ENCODE data around the gene CYP1B1.

Gene CYP1B1

DNA sequence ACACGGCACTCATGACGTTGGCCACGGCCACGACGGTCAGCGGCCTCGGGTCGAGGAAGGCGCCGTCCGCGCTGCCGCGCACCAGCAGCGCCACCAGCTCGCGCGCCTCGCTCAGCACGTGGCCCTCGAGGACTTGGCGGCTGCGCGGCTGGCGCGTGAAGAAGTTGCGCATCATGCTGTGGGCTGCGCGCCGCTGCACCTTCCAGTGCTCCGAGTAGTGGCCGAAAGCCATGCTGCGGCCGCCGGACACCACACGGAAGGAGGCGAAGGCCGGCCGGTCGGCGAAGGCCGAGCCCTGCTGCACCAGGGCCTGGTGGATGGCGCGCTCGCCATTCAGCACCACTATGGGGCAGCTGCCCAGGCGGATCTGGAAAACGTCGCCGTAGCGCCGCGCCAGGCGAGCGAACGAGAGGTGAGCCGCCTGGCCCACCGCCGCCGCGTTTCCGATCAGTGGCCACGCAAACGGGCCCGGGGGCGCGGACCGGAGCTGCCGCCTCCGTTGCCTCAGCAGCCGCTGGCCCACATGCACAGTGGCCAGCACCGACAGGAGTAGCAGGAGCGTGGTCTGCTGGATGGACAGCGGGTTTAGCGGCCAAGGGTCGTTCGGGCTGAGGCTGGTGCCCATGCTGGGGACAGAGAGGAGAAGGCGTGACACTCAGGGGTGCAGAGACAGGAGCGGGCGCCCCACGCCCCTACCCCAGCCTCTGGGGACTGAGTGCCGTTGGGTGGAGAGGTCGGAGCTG is 1.0 kb downstream of the CYP1B1 start:
- DNase-seq (no peak), ATAC-seq (no peak)

DNA sequence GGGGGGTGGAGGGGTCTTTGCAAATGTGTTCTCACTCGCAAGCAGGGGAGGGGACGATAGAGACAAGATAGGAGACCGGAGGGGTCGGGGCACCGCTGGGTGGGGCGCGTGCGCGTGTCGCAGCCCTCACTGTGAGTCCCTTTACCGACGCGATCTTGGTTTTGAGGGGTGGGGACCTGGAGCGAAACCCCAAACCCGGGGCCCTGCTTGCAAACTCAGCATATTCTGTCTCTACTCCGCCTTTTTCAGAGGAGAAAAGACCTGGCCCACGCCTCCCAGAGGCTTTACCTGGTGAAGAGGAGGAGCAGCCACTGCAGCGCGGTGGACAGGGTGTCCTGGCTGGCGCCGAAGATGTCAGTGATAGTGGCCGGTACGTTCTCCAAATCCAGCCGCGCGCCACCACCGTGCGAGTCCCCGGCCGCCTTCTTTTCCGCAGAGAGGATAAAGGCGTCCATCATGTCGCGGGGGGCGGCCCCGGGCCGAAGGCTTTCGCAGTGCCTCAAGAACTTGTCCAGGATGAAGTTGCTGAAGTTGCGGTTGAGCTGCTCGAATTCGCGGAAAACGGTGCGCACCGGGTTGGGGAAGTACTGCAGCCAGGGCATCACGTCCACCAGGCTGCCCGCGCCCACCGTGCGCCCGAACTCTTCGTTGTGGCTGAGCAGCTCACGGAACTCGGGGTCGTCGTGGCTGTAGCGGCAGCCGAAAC is 1.7 kb downstream of the CYP1B1 start:
- DNase-seq: peak; percentile 14
- ATAC-seq: no peak

DNA sequence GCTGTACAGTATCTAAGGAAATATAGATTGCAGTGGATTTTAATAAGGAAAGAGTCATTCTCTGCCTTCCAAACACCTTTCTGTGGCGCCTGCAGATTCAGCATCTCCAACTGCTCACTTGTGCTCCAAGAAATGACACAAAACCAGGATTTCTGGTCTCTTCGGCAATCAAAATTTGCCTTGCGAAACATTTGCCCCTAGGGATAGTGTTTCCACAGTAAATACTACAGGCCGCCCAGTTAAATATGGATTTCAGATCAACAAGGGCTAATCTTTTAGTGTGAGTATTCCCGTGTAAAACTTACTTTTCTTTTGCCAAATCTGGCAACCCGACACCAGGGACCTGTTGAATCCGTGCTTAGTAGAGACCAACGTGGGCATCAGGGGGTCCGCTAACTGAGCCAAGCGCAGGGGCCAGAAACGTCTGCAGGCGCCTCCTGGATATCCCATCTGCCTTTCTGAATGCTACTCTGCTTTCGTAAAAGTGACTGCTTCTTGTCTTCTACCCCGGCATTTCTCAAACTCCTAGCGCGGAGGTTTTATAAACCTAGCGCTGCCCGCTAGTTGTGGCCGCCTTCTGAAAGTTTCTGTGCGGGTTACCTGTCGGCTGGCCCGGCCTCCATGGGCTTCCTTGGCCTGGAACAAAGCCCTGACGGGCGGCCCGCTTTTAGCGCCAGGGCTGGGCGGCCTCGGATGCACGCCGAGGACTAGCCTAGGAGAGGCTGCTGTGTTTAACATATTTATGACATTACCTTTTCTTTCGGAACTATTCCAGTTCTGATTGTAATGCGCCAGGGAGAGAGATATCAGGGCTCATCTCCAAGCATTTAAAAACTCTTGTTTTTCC is 2.5 kb downstream of the CYP1B1 start:
- DNase-seq (no peak), ATAC-seq (no peak)

DNA sequence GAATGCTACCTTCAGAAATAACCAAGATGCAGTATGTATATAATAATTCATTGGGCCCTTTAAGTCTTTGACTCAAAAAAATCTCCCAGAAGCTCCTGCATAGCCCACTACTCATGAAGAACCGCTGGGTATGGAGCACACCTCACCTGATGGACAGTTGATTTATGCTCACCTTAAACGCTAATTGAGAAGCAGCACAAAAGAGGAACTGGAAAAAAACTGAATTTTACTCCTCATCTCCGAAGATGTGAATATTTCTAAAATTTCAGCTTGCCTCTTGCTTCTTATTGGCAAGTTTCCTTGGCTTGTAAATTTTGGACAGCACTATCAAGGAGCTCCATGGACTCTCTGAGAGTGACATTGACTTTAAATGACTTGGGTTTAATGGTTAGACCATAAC is 5.5 kb downstream of the CYP1B1 start:
- ATAC-seq (no peak), DNase-seq (no peak)

DNA sequence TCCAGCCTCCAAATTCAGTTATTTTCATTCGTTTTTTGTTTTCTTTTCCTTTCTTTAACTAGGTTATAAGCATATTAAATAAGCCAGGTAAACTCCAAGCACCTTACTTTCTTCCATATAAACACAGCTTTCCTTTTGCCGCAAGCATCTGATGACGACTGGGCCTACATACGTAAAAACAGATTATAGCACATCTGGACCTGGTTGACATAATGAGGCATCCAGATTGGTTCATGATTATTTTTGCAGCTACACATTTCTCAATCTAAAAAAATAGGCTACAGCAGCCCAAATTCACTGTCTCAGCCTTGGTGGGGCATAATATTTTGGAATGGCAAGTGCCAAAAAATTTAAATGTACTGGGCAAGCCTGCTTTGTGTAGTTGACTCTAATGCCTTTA is 7.7 kb downstream of the CYP1B1 start:
- ATAC-seq: no peak
- no peak for DNase-seq

DNA sequence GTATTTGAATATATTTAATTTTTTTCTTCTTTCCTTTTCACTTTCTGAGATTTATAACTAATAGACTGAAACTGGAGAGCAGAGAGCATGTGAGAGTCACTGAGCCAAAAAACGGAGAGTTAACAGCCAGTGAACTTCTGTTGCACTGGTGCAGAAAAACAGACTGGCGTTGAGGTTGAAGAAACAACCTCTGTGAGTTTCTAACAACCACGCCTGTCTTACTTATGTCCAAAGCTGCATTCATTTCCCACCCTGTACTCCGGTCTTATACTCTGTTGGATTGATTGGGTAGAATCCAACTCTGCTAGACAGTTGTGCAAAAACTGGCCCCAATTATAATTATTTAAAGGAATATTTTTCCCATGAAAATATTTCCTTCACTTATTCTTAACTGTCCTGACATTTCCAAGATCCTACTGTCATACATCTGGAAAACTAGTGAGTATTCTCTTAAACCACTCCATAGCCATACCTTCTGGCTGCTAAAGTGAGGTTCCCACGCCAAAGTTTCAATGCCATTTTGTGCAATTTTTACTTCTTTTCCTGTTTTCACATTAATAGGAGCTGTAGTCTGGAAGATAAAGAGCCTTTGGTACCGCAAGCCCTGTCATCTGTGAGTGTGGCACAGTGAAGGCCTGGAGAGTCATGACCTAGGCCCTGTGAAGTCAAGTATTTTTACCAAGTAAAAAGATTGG is 9.4 kb downstream of the CYP1B1 start:
- ATAC-seq (no peak), DNase-seq (no peak)

DNA sequence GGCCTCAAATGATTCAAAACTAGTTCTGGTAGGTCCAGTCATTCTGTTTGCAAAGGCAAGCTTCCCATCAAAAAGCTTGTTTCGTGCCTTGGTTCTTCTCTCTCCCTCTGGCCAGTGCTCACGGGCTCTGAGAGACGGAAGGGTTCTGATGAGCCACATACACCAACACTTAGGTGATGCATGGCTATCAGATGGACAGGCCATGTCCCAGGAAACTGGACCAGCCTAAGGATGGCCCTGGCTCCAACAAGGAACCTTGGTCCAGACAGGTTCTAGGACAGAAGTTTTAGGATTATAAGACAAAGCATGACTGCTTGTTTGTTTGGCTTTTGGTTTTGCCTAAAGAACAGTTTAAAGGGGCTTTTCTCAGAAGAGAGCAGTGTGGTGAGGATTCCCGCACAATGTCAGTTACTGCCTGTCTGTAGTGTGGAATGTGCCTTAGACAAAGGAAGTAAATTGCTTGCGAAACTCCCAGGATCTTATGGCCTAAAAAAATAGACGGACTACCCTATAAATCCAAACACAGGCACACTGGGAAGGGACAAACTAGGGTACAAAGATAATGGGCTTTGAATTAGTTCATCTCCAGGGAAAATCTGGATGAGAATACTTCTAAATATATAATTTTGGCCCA is 10.3 kb downstream of the CYP1B1 start:
- no peak for DNase-seq
- ATAC-seq: no peak

DNA sequence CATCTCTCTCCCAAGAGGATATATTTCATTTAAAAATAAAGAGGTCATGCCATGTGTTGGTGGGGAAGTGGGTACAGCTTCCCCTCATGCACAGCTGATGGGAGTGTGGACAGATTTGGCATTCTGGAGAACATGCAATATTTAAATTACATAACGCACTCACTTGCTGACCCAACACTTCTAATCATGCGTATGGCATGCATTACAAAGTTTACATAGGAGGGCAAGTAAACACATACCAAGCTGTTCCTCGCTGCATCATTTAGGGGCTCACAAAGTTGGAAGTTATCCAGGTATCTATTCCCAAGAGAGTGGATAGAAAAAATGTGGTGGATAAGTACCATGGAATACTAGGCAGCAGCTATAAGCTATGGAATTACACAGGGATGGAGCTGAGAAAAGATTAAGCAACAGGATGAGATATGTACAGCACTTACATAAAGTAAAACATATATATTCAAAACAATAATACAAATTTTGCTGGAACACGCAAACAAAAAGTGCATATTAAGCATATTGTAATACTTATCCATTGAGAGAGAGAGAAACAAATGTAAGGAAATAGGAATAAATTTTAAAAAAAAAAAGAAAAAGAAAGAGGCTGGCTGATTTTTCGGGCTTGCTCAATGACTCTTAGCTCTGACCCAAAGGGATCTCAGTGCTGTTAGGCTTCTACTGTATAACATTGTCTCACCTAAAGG is 11.0 kb downstream of the CYP1B1 start:
- ATAC-seq: no peak
- DNase-seq: no peak

DNA sequence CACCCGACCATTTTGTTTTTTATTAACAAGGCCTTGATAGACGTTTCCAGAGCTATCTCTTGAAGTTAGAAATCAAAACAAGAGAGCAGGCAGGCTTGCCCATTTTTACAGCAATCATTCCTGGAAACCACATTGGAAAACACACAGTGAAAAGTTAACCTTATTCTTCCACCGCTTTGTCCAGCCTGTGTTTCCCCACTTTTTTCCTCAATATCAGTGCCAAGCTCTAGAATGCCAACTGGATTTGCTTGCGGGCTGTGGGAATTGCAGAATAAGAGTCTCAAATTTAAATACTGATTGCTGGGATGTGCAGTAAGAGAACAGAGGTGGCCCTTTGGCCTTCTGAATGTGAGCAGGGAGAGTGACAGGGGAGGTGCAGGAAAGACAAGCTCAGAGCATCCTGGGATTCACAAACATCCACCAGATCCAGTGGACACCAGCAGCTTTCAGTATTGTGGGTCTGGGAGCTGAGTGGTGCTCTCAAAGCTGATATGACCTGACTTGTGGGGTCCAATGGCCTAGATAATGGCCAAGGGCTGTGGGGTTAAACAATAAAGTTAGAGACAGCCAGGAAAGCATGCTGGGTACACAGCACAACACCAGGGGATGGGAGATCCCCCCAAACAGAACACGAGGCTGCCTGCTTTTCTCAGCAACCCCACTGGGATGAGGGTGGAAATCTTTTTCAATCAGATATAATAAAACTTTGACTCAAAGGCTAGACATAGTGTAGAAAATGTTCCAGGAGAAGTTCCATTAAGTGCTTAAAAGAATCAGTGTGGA is 15.5 kb downstream of the CYP1B1 start:
- no peak for DNase-seq
- ATAC-seq: no peak

DNA sequence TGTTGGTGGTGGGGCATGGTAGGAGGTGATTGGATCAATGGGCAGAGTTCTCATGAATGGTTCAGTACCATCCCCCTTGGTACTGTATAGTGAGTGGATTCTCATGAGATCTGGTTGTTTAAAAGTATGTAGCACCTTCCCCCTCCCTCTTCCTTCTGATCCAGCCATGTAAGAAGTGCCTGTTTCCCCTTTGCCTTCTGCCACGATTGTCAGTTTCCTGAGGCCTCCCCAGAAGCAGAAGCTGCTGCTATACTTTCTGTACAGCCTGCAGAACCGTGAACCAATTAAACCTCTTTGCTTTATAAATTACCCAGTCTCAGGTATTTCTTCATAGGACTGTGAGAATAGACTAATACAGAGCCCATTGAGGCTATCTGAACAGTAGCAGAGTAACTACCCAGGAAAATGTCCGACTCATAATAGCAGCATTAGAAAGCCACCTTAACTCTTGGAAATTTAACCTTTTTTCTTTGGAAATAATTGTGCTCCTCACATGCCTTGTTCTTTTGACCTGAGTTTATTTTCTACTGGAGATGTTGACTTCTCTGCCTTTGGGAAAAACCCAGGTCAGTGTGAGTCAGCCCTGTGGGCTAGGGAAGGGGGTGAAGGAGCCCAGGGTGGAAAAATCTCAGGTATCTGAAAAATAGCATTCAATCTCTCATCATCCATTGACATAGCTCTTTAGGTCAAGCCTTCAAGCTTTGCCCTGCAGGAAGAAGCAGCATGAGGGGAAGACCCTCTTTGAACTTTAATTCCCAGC is 18.1 kb downstream of the CYP1B1 start:
- DNase-seq: peak; percentile 13
- ATAC-seq: peak; percentile 49

DNA sequence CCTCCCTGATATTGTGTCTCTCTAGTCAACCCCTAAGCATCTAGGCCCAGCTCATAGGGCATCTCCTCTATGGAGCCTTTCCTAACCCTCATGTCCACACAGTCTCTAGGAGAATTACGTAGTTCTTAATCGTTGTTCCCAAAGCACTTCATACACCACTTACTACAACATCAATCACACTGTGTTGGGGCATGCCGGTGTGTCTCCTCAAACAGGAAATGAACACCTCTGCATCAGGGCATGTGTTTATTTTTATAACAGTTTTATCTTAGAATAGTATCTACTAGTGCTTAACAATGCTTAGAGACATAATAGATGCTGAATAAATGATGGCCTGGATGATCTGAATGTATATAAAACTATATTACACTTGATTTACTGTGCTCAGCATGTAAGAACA is 19.7 kb downstream of the CYP1B1 start:
- DNase-seq (no peak), ATAC-seq (no peak)

DNA sequence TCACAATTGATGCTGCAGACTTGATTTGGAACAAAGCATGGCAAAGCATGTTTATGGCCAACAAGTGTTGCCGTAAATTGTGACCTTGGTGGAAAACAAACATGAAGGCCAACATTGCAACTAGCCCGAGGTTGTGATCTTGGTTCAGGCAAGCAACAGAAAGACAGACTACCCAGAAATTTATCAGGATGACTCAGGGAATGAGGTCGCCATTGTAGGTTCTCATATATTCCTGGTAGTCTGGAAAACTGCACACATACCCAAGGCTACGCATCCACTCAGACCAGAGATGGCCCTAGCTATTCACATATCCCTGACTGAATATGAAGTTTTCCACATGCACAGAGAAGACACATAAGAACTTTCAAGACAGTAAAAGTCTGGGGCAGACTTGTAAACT is 30.1 kb downstream of the CYP1B1 start:
- ATAC-seq (no peak), DNase-seq (no peak)

DNA sequence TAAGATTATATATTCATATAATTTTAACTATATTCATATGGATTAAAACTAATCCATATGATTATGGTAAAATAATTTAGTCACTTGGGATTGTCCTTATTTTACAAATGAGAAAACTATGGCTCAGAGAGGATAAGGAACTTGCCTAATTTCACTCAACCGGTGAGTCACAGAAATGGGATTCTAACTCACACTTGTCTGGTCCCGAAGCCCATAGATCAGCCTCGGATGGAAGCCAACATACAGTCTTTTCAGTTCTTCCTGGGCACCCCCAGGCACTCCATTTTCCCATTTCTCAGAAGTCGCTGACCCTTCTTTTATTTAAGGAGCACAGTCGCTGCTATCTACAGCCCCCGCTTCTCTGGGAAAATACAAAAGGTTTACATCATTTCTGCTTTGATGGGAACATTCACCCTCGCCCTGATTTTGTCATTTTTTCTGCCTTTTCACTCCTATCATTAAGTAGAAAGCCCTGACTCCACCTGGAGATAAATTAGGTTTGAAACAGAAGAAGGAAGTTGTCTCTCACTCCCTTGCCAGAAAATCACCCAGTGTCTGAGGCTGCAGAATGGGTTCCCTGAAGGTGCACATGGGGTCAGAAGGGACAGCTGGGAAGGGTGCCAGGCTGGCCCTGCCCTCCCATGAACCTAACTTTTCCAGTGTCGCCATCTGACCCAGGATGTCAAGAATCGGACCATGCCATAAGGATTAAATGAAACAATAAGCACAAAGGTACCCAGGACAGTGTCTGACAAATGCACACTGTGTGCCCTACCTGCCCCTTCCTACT is 36.6 kb downstream of the CYP1B1 start:
- ATAC-seq (no peak), DNase-seq (no peak)

DNA sequence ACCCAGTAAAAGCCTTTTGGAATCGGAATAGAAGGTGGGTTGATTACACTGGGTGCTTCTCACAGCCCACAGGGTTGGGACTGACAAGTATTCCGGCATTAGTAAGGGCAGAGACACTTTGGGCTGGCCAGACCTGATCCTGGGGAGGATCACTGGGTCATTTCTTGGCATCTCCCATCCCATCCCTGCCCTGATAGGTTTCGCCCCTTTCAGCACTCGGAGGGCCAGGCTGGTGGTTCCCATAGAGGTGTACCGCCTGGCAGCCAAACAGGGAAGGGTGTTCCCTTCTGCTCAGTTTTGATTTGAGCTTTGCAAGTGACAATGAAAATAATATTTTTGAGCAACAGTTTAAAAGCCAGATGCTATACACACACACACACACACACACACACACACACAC is 37.3 kb downstream of the CYP1B1 start:
- DNase-seq (no peak), ATAC-seq (no peak)

DNA sequence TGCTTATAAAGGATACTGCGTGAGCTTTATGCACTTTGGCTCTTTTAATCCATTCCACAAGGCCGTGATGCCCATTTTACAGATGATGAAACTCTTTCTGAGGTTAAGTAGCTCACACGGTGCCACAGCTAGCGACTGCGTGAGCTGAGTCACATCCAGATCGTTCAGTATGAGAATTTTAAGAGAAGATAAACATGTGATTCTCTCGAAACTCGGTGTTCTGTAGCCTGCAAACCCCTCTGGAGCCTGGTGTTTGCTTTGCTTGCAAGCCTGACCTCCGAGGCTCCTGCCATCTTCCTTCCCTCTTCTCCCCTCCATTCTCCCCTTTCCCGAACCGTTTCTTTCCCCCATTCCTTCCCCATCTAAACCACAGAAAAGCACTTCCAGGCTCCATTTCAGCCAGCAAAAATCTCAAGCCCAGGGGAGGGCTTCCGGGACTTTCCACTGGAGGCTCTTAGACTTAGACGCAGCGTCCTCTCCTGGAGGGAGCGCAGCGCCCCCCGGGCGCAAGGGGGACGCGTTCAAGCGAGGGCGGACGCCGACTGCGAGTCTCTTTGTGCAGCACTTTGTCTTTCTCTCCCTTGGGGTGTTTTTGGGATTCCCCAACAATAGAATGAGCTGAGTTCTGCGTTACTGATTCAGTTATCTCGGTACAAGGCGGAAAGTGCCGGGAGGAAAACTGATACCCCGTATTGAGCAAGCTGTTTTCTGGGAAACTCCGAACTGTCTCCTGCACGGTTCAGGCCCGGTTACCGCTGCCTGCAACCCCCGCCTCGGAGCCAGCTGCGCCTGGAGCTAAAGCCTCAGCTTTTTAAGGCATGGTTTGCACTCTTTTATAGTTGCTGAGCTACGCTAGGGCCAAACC is 38.0 kb downstream of the CYP1B1 start:
- DNase-seq: peak; percentile 34
- ATAC-seq: peak; percentile 87

DNA sequence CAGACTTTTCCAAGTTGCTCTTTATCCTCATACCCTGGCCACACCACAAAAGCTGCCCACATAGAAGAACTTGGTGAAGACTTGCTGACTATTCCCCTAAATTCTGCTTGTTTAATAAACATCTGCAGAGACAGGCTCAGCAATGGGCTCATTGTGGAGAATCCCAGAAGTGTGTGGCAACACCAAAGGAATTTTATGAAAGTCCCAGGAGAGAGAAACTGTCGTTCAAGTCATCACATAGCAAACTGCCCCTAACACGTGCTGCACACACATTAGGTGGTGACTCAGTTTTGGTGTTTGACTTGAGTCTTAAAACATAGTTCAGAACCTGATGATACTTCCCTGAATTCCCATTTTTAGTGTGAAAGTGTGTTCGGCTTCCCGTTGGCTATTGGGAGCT is 38.6 kb downstream of the CYP1B1 start:
- DNase-seq (no peak), ATAC-seq (no peak)

DNA sequence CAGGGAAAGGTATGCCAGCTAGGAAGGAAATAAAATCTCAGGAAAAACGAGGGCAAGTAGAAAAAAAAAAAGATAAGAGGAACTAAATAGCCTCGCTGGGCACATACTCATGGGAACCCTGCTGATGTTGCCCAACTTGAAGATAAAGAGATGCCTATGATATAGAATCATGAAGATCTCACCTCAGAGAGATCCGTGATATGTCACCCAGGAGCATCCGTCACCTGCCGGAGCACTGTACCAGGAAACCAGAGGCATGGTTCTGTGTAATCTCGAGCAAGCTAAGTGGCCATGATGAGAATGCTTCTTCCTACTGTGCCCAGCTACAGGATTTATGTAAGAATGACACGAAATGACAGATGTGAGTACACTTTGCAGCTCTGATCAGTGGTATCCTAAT is 40.0 kb downstream of the CYP1B1 start:
- DNase-seq (no peak), ATAC-seq (no peak)

DNA sequence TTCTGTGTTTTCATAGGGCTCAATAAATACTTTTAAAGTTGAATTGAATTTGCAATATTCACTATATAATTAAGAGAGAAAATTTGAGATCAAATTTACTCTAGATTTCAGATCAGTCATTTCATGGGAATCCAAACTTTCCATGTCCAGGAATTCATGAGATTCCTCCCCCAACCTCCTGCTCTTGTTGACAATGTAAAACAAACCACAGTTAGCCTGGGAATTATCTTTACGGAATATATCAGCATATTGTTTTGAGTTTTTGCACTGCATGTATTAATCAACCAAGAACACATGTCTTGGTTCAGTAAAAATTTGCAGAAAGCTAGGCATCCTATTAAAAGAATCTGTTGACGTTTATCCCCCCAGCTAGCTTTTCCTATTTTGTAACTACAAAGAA is 42.3 kb downstream of the CYP1B1 start:
- ATAC-seq (no peak), DNase-seq (no peak)

Data from stimulated activated naive CD8-positive, alpha-beta T cell treated with anti-CD3 and anti-CD28 coated beads, Interleukin-15, Interleukin-2, amounts not matched to agents 100 U/mL and 50 U/mL, for 24 hours (primary cell).